Neural cell (in vitro differentiated cells): ENCODE measurements around the gene PDE4D. TPM values are rescaled to one million over a fixed set of nuclear protein-coding genes. Genes with fewer than 3 reads are reported as not detected.

ENCODE experiments used
- H2AFZ ChIP-seq: fragments of 200-600, 300-800 bp; sonication (generic), shearing (Covaris generic); 2 replicates; pipeline ENCODE4 v1.6.0; 2014; ENCODE audit warnings: low read depth, mild to moderate bottlenecking, antibody characterized with exemption, low read length, moderate library complexity
- H3F3A ChIP-seq: fragments of 200-600 bp; shearing (Covaris generic); 2 replicates; pipeline ENCODE4 v1.6.1; 2016; ENCODE audit warnings: mild to moderate bottlenecking, moderate library complexity, mixed read lengths, antibody characterized with exemption, low read length; ENCODE audit not compliant: insufficient read depth, poor library complexity, severe bottlenecking
- H3K27ac ChIP-seq: fragments of 200-600, 300-800 bp; sonication (generic), shearing (Covaris generic); 2 replicates; pipeline ENCODE4 v1.5.1; 2014; ENCODE audit warnings: mild to moderate bottlenecking, low read length, moderate library complexity
- H3K27me3 ChIP-seq: fragments of 300-800, 200-600 bp; sonication (generic), shearing (Covaris generic); 2 replicates; pipeline ENCODE4 v1.6.0; 2014; ENCODE audit warnings: mild to moderate bottlenecking, low read depth, low read length, moderate library complexity; ENCODE audit not compliant: insufficient read depth
- H3K36me3 ChIP-seq: fragments of 300-800, 200-600 bp; sonication (generic), shearing (Covaris generic); 2 replicates; pipeline ENCODE4 v1.5.1; 2014; ENCODE audit warnings: mild to moderate bottlenecking, antibody characterized with exemption, low read length, moderate library complexity; ENCODE audit not compliant: insufficient read depth
- H3K4me2 ChIP-seq: fragments of 300-800, 200-600 bp; sonication (generic), shearing (Covaris generic); 2 replicates; pipeline ENCODE4 v1.6.0; 2014; ENCODE audit warnings: mild to moderate bottlenecking, low read length
- H3K4me3 ChIP-seq: fragments of 300-800, 200-600 bp; sonication (generic), shearing (Covaris generic); 2 replicates; pipeline ENCODE4 v1.5.1; 2014; ENCODE audit warnings: mild to moderate bottlenecking, low read length, moderate library complexity
- H3K79me2 ChIP-seq: fragments of 200-600 bp; shearing (Covaris generic); replicated peaks from 2 replicates; pipeline ENCODE4 v1.6.0; 2014; ENCODE audit warnings: mild to moderate bottlenecking, low read length, moderate library complexity; ENCODE audit not compliant: insufficient read depth
- H3K9ac ChIP-seq: fragments of 300-800, 200-600 bp; sonication (generic), shearing (Covaris generic); 2 replicates; pipeline ENCODE4 v1.6.1; 2016; ENCODE audit warnings: mild to moderate bottlenecking, low read length, mixed read lengths
- H3K9me2 ChIP-seq: fragments of 200-600 bp; shearing (Covaris generic); 2 replicates; pipeline ENCODE4 v1.6.1; 2016; ENCODE audit warnings: mild to moderate bottlenecking, low read length, mixed read lengths; ENCODE audit not compliant: insufficient read depth
- H3K9me3 ChIP-seq: fragments of 200-600, 300-800 bp; sonication (generic), shearing (Covaris generic); 2 replicates; pipeline ENCODE4 v1.6.1; 2016; ENCODE audit warnings: mild to moderate bottlenecking, mixed run types, low read length, moderate library complexity, mixed read lengths
- H4K20me1 ChIP-seq: fragments of 200-600 bp; shearing (Covaris generic); 2 replicates; pipeline ENCODE4 v1.6.1; 2016; ENCODE audit warnings: mild to moderate bottlenecking, mixed run types; ENCODE audit not compliant: insufficient read depth
- CTCF ChIP-seq: fragments of 450-650 bp; IDR thresholded peaks from 2 replicates; pipeline ENCODE4 v1.5.1; 2014; ENCODE audit warnings: antibody characterized with exemption, mild to moderate bottlenecking, moderate library complexity; ENCODE audit not compliant: poor library complexity, severe bottlenecking
- EP300 ChIP-seq: fragments of 450-650 bp; conservative IDR thresholded peaks from 2 replicates; pipeline ENCODE4 v1.6.1; 2014; ENCODE audit warnings: antibody characterized with exemption, mild to moderate bottlenecking, moderate library complexity; ENCODE audit not compliant: poor library complexity, severe bottlenecking
- EZH2 ChIP-seq: fragments of 200-600, 300-800 bp; shearing (Covaris generic), sonication (generic); IDR thresholded peaks from 2 replicates; pipeline ENCODE4 v1.6.1; 2014; ENCODE audit warnings: antibody characterized with exemption, low read length, borderline replicate concordance, mild to moderate bottlenecking; ENCODE audit not compliant: insufficient read depth, poor library complexity, severe bottlenecking
- MXI1 ChIP-seq: fragments of 450-650 bp; conservative IDR thresholded peaks from 2 replicates; pipeline ENCODE4 v1.6.1; 2014; ENCODE audit warnings: antibody characterized with exemption, mild to moderate bottlenecking; ENCODE audit not compliant: poor library complexity, severe bottlenecking
- POLR2AphosphoS5 ChIP-seq: IDR thresholded peaks from 2 replicates; pipeline ENCODE4 v1.6.1; 2012
- RAD21 ChIP-seq: fragments of 450-650 bp; conservative IDR thresholded peaks from 2 replicates; pipeline ENCODE4 v1.6.1; 2014; ENCODE audit warnings: antibody characterized with exemption, mild to moderate bottlenecking, moderate library complexity
- REST ChIP-seq: IDR thresholded peaks from 2 replicates; pipeline ENCODE4 v1.6.1; 2012; ENCODE audit warnings: borderline replicate concordance
- SMC3 ChIP-seq: fragments of 450-650 bp; conservative IDR thresholded peaks from 2 replicates; pipeline ENCODE4 v1.6.1; 2014; ENCODE audit warnings: antibody characterized with exemption, mild to moderate bottlenecking, moderate library complexity; ENCODE audit not compliant: poor library complexity
- TAF1 ChIP-seq: IDR thresholded peaks from 2 replicates; pipeline ENCODE4 v1.6.1; 2012; ENCODE audit warnings: low read depth
- polyA plus RNA-seq: library from polyadenylated mRNA; depleted of rRNA; stranded (reverse); fragments of >200 nt; gene quantifications from 2 replicates; pipeline ENCODE4 v1.2.3, GENCODE V29; 2014

PDE4D gene
- polyA plus RNA-seq, 1 donor from 2014 or later, result 42.8 TPM

- Histone ChIP-seq H3K9me2 (no peaks in the 10 kb centered on the region), H3K9ac (no peak overlapping the region), H3K4me2 (no peak overlapping the region), H3F3A (no peaks in the 10 kb centered on the region), H3K79me2 (no peaks in the 10 kb centered on the region), H3K9me3 (no peaks in the 10 kb centered on the region), H3K27ac (no peak overlapping the region), H4K20me1 (no peaks in the 10 kb centered on the region), H3K27me3 (no peaks in the 10 kb centered on the region), H2AFZ (no peak overlapping the region), H3K36me3 (no peaks in the 10 kb centered on the region), H3K4me3 (no peak overlapping the region)
- TF ChIP-seq MXI1 (no peak), REST (no peak), TAF1 (no peak), SMC3 (no peak), CTCF (no peak), POLR2AphosphoS5 (no peak), RAD21 (no peak), EP300 (no peak), EZH2 (no peak)
These were observed 60.8 kb downstream of the PDE4D start for GRCh38 chr5:59832577-59833301.

GRCh38 chr5:59831326-59832010 is 62.1 kb downstream of the PDE4D start:
- Histone ChIP-seq H3K4me3 (no peak overlapping the region), H3K9me3 (no peaks in the 10 kb centered on the region), H3K4me2 (no peak overlapping the region), H3K79me2 (no peaks in the 10 kb centered on the region), H3F3A (no peaks in the 10 kb centered on the region), H3K27me3 (no peaks in the 10 kb centered on the region), H4K20me1 (no peaks in the 10 kb centered on the region), H3K9me2 (no peaks in the 10 kb centered on the region), H2AFZ (no peak overlapping the region), H3K9ac (no peak overlapping the region), H3K36me3 (no peaks in the 10 kb centered on the region), H3K27ac (peak overlapping the region; percentile 56)
- TF ChIP-seq REST (no peak), EZH2 (no peak), RAD21 (no peak), SMC3 (no peak), EP300 (no peak), MXI1 (no peak), TAF1 (no peak), POLR2AphosphoS5 (no peak), CTCF (no peak)
